KMS-11 (cell line): ENCODE data around the gene RPS3.

Source experiments
- H2AFZ ChIP-seq: fragments of 200-600 bp; sonication (generic); 2 replicates; pipeline ENCODE4 v1.6.1; 2016; ENCODE audit warnings: antibody characterized with exemption, mixed run types, low read depth
- H3K27ac ChIP-seq: fragments of 200-600 bp; sonication (generic); 2 replicates; pipeline ENCODE4 v1.6.1; 2016; ENCODE audit warnings: mild to moderate bottlenecking, mixed run types
- H3K27me3 ChIP-seq: fragments of 200-600 bp; sonication (generic); 2 replicates; pipeline ENCODE4 v1.6.1; 2017; ENCODE audit warnings: mild to moderate bottlenecking, low read depth, mixed run types, moderate library complexity; ENCODE audit not compliant: insufficient read depth
- H3K36me3 ChIP-seq: fragments of 200-600 bp; sonication (generic); 2 replicates; pipeline ENCODE4 v1.6.1; 2017; ENCODE audit warnings: mild to moderate bottlenecking, mixed run types; ENCODE audit not compliant: insufficient read depth
- H3K4me1 ChIP-seq: fragments of 200-600 bp; sonication (generic); 2 replicates; pipeline ENCODE4 v1.6.1; 2016; ENCODE audit warnings: mild to moderate bottlenecking, low read depth, mixed run types; ENCODE audit not compliant: poor library complexity, severe bottlenecking
- H3K4me2 ChIP-seq: fragments of 200-600 bp; sonication (generic); 2 replicates; pipeline ENCODE4 v1.7.0; 2016; ENCODE audit warnings: mild to moderate bottlenecking, mixed run types
- H3K4me3 ChIP-seq: fragments of 200-600 bp; sonication (generic); IDR thresholded peaks from 2 replicates; pipeline ENCODE4 v1.6.1; 2017; ENCODE audit warnings: low read depth, low read length, mixed read lengths; ENCODE audit not compliant: insufficient read depth
- H3K79me2 ChIP-seq: fragments of 200-600 bp; sonication (generic); 2 replicates; pipeline ENCODE4 v1.6.1; 2016; ENCODE audit warnings: low read depth, mixed run types; ENCODE audit not compliant: insufficient read depth
- H3K9ac ChIP-seq: fragments of 200-600 bp; sonication (generic); 2 replicates; pipeline ENCODE4 v1.6.1; 2016; ENCODE audit warnings: mild to moderate bottlenecking, mixed run types
- H4K20me1 ChIP-seq: fragments of 200-600 bp; sonication (generic); 2 replicates; pipeline ENCODE4 v1.6.1; 2016; ENCODE audit warnings: mild to moderate bottlenecking, mixed run types; ENCODE audit not compliant: insufficient read depth
- TF ChIP-seq, protein P1 (sequence below): fragments of 200-600 bp; sonication (generic); conservative IDR thresholded peaks from 2 replicates; pipeline ENCODE4 v1.6.1; 2017; ENCODE audit warnings: low read depth, mild to moderate bottlenecking, antibody characterized with exemption, low read length, moderate library complexity, mixed read lengths

RPS3 gene

DNA sequence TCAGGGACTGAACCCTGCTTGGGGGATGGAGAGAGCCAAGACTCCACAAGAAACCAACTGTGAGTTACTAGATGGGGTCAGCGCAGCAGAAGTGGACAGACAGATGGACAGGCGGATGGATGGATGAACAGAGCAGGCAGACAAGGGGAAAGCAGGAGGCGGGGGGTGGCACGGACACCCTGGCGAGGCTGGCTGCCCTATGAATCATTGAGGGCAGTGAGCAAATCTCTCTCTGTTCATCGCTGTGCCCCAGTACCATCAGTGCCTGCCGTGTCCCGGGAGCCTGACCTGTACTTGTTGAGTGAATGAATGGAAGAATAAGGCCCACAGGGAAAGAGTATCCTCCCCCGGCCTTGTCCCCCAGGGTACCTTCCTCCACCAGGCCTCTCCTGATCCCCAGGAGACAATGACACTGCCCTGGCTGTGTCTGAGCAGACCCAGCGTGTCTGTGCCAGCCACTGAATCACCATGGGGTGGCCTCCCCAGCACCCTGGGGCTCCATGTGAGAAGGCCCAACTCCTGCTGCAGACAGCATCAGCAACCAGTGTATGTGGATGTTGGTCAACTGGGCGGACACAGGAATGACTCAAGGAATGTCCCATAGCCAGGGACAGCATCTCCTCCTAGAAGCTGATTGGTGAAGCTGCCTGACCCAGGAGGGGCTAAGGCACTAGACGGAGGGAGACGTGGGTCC, 38.8 kb downstream of the RPS3 start:
- no peak overlapping the region for H3K27ac ChIP-seq
- no peak overlapping the region for H3K4me3 ChIP-seq
- H4K20me1 ChIP-seq: no peaks in the 10 kb centered on the region
- H3K79me2 ChIP-seq: no peaks in the 10 kb centered on the region
- no peaks in the 10 kb centered on the region for H3K36me3 ChIP-seq
- no peaks in the 10 kb centered on the region for H3K4me1 ChIP-seq
- no peak overlapping the region for H2AFZ ChIP-seq
- no peaks in the 10 kb centered on the region; the same call in 1 of the 2 replicates for H3K27me3 ChIP-seq
- H3K9ac ChIP-seq: no peak overlapping the region
- no peak overlapping the region for H3K4me2 ChIP-seq
- TF ChIP-seq, protein P1, sequence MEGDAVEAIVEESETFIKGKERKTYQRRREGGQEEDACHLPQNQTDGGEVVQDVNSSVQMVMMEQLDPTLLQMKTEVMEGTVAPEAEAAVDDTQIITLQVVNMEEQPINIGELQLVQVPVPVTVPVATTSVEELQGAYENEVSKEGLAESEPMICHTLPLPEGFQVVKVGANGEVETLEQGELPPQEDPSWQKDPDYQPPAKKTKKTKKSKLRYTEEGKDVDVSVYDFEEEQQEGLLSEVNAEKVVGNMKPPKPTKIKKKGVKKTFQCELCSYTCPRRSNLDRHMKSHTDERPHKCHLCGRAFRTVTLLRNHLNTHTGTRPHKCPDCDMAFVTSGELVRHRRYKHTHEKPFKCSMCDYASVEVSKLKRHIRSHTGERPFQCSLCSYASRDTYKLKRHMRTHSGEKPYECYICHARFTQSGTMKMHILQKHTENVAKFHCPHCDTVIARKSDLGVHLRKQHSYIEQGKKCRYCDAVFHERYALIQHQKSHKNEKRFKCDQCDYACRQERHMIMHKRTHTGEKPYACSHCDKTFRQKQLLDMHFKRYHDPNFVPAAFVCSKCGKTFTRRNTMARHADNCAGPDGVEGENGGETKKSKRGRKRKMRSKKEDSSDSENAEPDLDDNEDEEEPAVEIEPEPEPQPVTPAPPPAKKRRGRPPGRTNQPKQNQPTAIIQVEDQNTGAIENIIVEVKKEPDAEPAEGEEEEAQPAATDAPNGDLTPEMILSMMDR: no peak

DNA sequence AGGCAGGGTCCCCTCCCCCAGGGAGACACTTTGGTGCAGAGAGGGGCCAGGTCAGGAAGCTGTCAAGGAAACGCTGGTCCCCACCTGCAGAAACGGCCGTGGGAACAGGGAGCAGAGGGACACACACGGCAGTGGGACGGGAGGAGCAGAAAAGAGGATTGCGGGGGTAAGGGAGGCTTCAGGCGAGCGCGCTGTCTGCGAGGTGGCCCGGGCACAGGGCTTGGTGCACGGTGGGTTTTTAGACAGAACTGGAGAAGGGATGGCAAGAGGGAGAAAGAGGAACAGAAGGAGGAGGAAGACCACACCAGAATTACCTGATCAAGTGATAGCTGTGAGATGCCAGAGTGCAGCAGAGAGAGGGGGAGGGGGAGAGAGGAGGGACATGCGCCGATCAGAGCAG, 39.7 kb downstream of the RPS3 start:
- no peaks in the 10 kb centered on the region for H3K36me3 ChIP-seq
- H3K27me3 ChIP-seq: no peaks in the 10 kb centered on the region; the same call in 1 of the 2 replicates

DNA sequence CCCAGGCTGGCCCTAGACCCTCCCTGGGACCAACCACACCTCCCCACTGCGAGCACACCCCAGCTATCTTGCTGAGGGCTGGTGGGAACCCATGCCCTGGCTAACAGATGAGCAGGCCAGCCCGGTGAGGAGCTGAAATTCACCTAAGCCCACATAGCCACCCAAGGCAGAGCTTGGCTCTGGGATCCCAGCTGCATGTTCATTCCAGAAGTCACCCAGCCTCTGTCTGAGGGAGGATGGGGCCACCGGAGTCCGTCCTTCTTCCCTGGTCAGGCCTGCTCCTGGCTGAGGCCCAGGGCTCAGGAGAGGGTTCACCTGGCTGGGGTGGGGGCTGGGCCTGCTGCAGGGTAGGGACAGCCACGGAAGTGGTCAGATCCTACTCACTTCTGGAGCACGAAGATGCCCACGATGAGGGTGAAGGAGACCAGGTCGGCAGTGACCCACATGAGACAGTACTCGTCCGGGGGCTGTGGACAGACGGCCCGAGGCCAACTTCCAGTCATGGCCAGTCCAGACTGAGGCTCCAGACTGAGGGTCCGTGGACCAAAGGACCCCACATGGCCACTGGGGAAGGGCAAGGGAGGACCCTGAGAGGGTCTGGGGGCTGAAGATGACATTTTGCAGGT, 40.3 kb downstream of the RPS3 start:
- Histone ChIP-seq H3K4me3 (no peak overlapping the region), H3K4me2 (no peak overlapping the region), H2AFZ (no peak overlapping the region), H3K36me3 (no peaks in the 10 kb centered on the region), H4K20me1 (no peaks in the 10 kb centered on the region), H3K4me1 (no peaks in the 10 kb centered on the region), H3K9ac (no peak overlapping the region), H3K79me2 (no peaks in the 10 kb centered on the region), H3K27ac (no peak overlapping the region), H3K27me3 (no peaks in the 10 kb centered on the region; the same call in 1 of the 2 replicates)
- TF ChIP-seq, protein P1: no peak

More for the DNA sequence above, 39.7 kb downstream of the RPS3 start:
- Histone ChIP-seq H3K4me2 (no peak overlapping the region), H3K4me3 (no peak overlapping the region), H3K4me1 (no peaks in the 10 kb centered on the region), H3K9ac (no peak overlapping the region), H3K27ac (no peak overlapping the region), H2AFZ (no peak overlapping the region), H4K20me1 (no peaks in the 10 kb centered on the region), H3K79me2 (no peaks in the 10 kb centered on the region)
- TF ChIP-seq, protein P1: no peak

DNA sequence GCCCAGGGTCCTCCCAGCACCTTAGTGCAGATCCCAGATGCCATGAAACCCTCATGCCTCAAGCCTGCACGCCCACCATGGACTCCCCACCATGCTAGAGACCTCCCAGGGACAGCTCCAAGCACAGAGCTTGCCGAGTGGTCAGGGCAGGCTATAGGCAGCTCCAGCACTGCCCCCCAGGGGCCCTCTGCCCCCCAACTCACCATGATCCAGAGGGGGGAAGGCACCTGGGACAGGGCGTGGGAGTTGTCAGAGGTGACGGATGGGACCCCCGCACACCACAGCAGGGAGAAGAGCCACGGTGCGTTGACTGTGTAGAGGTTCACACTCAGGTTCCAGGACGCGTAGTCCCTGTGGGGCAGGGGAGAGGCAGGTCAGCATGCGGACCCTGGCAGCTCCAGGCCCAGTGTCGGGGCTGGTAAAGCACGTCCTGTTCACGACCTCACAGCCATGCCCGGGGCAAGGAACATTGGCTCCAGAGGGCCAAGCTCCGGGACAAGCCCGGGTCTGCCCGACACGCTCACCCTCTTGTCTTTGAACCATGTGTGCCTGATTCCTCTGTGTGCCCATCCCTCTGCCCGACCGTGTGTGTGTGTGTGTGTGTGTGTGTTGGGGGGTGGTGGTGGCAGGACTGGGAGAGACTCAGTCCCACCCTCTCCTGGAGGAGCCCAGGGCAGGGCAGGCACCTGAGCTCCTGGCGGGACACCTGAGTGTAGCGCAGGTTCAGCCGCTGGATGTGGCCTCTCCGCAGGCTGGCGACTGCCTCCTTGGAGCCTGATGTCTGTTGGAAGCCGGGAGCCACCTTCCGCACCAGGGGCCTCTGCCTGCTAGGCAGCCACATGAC, 41.9 kb downstream of the RPS3 start:
- Histone ChIP-seq H3K79me2 (no peaks in the 10 kb centered on the region), H3K27ac (no peak overlapping the region)

More for the DNA sequence above, 41.9 kb downstream of the RPS3 start:
- H3K4me2 ChIP-seq: no peak overlapping the region
- H2AFZ ChIP-seq: no peak overlapping the region
- no peaks in the 10 kb centered on the region for H4K20me1 ChIP-seq
- no peak overlapping the region for H3K4me3 ChIP-seq
- no peaks in the 10 kb centered on the region for H3K4me1 ChIP-seq
- H3K9ac ChIP-seq: no peak overlapping the region
- H3K36me3 ChIP-seq: no peaks in the 10 kb centered on the region
- TF ChIP-seq, protein P1: no peak
- H3K27me3 ChIP-seq: no peaks in the 10 kb centered on the region; the same call in 1 of the 2 replicates
